SK-MEL-5 (cell line): ENCODE measurements around the gene NOP14. TPM values are rescaled to one million over a fixed set of nuclear protein-coding genes. Genes with fewer than 3 reads are reported as not detected.
"Not testable (repeated sequence)": the region's sequence is repeated elsewhere in the genome, so short reads cannot be mapped to it uniquely, and the experiment has no call there.

Source experiments
- DNase-seq: peaks from one replicate; pipeline ENCODE4 v3.0.0-alpha.2; 2016; ENCODE audit warnings: low read depth, low spot score
- in situ Hi-C: cut with HindIII; loops from 2 replicates; pipeline ENCODE4 v1.10.0; 2016; ENCODE audit warnings: low sequenced_read_pairs, high pct_unique_total_duplicates, low pct_unique_long_range_greater_than_20kb
- total RNA-seq: library from RNA; depleted of rRNA; stranded (reverse); fragments of >200 nt; shearing (Covaris generic); gene quantifications from 2 replicates; pipeline ENCODE4 v1.2.3, GENCODE V29; 2014

The NOP14 gene
- total RNA-seq, 1 experiment from 2014 or later: 22.5 TPM

- no peak for DNase-seq
- in situ Hi-C loops: no loop called here
Measured at GRCh38 chr4:2927016-2927695, 36.0 kb downstream of the NOP14 start.

- in situ Hi-C loops: no loop called here
- DNase-seq: no peak
Measured at GRCh38 chr4:2925931-2926860, 37.0 kb downstream of the NOP14 start.

- in situ Hi-C loops: no loop called here
- no peak for DNase-seq
Measured at GRCh38 chr4:2925496-2925895, 37.7 kb downstream of the NOP14 start.

DNA sequence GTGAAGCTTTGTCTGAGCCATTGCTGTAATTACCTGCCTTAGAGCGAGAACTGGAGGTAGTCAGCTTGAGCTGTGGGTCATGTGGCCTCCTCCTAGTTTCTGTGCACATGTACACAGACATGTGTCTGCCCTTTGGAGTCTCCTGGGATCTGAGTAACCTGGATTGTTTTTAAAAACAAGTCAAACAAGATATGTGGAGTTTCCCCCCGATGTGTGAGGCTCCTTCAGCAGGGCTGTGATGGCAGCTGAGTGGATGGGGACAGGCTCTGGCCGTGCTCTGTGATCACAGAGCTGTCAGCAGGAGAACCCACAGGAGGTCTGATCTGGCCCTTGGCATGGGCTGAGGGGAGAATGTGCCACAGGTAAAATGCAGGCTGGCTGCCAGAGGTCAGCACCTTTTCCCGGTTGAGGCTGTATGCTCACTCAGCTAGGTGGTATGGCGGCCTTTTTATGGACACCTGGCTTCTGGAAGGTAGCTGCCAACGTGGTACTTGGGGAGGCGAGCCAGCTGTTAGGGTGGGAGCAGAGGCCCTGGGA lies 38.4 kb downstream of the NOP14 start:
- DNase-seq: no peak
- in situ Hi-C loops: no loop called here

DNA sequence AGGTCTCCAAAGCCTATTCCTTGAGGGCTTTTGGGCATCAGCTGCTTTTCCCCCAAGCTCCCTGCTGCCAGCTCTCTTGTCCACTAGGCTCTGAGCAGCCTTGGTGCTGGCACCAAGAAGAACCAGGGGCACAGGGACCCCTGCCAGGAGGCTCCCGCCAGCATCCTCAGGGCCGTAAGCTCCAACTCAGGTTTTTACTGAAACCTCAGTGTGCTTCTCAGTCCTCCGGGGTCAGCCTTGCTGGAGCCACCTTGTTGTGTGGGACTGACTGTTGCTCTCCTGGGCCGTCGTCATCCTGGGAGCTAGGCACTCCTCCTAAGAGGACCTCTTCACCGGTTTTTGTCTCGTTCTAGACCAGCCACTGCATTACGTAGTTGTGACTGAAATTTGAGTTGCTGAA lies 38.9 kb downstream of the NOP14 start:
- in situ Hi-C loops: no loop called here
- no peak for DNase-seq

- no peak for DNase-seq
- in situ Hi-C loops: no loop called here
Measured at GRCh38 chr4:2923668-2924173, 39.5 kb downstream of the NOP14 start.

GRCh38 chr4:2923141-2923551 lies 40.1 kb downstream of the NOP14 start:
- no peak for DNase-seq
- in situ Hi-C loops: no loop called here

DNA sequence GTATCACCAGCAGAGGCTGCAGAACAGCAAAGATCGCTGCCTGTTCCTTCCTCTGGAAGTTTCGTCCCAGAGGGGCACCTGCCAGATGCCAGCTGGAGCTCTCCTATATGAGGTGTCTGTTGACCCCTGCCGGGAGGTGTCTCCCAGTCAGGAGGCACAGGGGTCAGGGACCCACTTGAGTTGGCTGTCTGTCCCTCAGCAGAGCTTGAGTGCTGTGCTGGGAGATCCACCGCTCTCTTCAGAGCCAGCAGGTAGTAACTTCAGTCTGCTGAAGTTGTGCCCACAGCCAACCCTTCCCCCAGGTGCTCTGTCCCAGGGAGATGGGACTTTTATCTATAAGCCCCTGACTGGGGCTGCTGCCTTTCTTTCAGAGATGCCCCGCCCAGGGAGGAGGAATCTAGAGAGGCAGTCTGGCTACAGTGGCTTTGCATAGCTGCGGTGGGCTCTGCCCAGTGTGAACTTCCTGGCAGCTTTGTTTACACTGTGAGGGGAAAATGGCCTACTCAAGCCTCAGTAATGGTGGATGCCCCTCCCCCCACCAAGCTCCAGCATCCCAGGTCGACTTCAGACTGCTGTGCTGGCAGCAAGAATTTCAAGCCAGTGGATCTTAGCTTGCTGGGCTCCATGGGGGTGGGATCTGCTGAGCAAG lies 40.6 kb downstream of the NOP14 start:
- DNase-seq, in situ Hi-C loops: not testable (repeated sequence)

DNA sequence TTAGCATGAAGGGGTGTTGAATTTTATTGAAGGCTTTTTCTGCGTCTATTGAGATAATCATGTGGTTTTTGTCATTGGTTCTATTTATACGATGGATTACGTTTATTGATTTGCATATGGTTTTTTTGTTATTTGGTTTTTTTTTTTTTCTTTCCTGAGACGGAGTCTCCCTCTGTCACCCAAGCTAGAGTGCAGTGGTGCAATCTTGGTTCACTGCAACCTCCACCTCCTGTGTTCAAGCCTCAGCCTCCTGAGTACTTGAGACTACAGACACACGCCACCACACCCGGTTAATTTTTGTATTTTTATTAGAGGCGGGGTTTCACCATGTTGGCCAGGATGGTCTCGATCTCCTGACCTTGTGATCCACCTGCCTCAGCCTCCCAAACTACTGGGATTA lies 44.5 kb downstream of the NOP14 start:
- in situ Hi-C loops, DNase-seq: not testable (repeated sequence)

DNA sequence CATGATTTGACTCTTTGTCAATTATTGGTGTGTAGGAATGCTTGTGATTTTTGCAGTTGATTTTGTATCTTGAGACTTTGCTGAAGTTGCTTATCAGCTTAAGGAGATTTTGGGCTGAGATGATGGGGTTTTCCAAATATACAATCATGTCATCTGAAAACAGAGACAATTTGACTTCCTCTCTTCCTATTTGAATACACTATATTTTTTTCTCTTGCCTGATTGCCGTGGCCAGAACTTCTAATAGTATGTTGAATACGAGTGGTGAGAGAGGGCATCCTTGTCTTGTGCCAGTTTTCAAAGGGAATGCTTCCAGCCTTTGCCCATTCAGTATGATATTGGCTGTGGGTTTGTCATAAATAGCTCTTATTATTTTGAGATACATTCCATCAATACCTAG lies 44.9 kb downstream of the NOP14 start:
- DNase-seq, in situ Hi-C loops: not testable (repeated sequence)

- DNase-seq, in situ Hi-C loops: not testable (repeated sequence)
Measured at GRCh38 chr4:2916696-2917095, 46.5 kb downstream of the NOP14 start.

GRCh38 chr4:2915789-2916188 lies 47.4 kb downstream of the NOP14 start:
- DNase-seq: no peak
- in situ Hi-C loops: no loop called here

- in situ Hi-C loops: no loop called here
- no peak for DNase-seq
Measured at GRCh38 chr4:2914256-2915126, 48.7 kb downstream of the NOP14 start.

DNA sequence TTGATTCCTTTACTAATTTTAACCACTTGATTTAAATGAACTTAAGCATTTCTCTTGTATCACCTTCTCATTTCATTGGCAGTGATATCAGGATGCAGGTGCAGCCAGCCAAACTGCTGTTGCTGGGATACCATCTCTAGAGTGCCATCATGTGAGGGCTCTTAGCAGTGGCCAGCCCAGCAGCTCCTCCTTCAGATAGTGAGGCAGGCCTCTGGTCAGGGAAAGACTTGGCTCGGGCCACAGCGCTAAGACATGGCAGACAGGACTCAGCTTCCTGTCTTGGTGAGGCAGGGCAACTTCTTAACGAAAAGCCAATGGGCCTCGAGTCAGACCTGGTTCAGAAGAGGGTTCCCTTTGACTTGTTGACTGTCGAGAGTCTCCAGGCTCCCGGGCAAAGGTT lies 50.0 kb downstream of the NOP14 start:
- in situ Hi-C loops: no loop called here
- DNase-seq: no peak

GRCh38 chr4:2911868-2912267 lies 51.3 kb downstream of the NOP14 start:
- in situ Hi-C loops: no loop called here

DNA sequence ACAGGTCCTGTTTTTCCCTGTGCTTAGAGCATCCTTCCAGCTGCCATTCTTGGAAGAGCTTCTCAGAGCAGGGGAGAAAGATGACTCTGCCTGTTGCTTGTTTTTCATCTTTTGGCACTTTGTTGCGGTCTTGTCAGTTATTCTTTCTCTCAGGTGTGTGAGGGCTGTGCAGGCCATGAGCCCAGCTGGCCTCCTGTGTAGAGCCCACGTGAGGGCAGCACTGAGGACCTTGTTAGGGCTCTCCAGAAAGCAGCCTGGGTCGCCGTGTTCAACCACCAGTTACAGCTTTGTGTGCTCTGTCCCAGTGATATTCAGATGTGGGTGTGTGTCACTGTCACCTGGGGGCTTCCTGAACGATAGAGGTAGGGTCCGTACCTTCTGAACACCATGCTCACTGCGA lies 52.8 kb downstream of the NOP14 start:
- peak; percentile 17 for DNase-seq
- in situ Hi-C loops: no loop called here

More at GRCh38 chr4:2911868-2912267, 51.3 kb downstream of the NOP14 start:
- DNase-seq: no peak

DNA sequence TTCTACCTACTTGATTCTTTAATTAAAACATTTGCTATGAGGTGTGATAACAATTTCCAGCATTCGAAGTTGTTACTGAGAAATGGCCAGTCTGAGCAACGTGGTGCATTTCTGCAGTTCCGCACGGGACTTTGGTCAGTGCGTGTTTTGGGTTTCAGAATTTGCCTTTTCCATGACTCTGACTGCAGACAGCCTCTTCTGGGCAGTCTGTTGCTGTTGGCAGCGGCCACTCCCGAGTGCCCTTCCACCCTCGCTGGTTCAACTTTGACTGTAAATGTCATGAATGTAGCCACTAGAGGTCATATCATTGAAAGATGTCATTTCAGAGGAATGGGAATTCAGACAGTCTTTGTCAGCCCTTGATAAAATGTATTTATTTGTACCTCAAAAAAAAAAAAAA lies 53.6 kb downstream of the NOP14 start:
- no peak for DNase-seq
- in situ Hi-C loops: no loop called here
